BLaER1 treated with 17β-estradiol and CSF1 and Interleukin-3, amounts not matched to agents 10 nM and 100 nM (cell line): ENCODE results near the gene C1D.

Experiments used
- H3K27ac ChIP-seq, 11 experiments: shearing (Covaris generic); formaldehyde crosslinking; 2 replicates each; pipeline ENCODE4 v1.8.1; 2022
- H3K27me3 ChIP-seq, 11 experiments: shearing (Covaris generic); formaldehyde crosslinking; 2 replicates each; pipeline ENCODE4 v1.8.1; 2022
- H3K36me3 ChIP-seq, 11 experiments: shearing (Covaris generic); formaldehyde crosslinking; 2 replicates each; pipeline ENCODE4 v1.8.1; 2022
- H3K4me1 ChIP-seq, 10 experiments: shearing (Covaris generic); formaldehyde crosslinking; 2 replicates each; pipeline ENCODE4 v1.8.1; 2022
- H3K4me2 ChIP-seq, 11 experiments: shearing (Covaris generic); formaldehyde crosslinking; 2 replicates each; pipeline ENCODE4 v1.8.1; 2022
- H3K4me3 ChIP-seq, 10 experiments: shearing (Covaris generic); formaldehyde crosslinking; 2 replicates each; pipeline ENCODE4 v1.8.1; 2022
- H3K9ac ChIP-seq, 11 experiments: shearing (Covaris generic); formaldehyde crosslinking; 2 replicates each; pipeline ENCODE4 v1.8.1; 2022
- H3K9me3 ChIP-seq, 11 experiments: shearing (Covaris generic); formaldehyde crosslinking; replicated peaks in 1 of 11; 2 replicates each; pipeline ENCODE4 v1.8.1; 2022
- H4K20me1 ChIP-seq, 11 experiments: shearing (Covaris generic); formaldehyde crosslinking; 2 replicates each; pipeline ENCODE4 v1.8.1; 2022
- Cebpa-rat ChIP-seq, 11 experiments: shearing (Covaris generic); IDR thresholded peaks; 2 replicates each; pipeline ENCODE4 v1.8.1; 2022

The C1D gene, protein sequence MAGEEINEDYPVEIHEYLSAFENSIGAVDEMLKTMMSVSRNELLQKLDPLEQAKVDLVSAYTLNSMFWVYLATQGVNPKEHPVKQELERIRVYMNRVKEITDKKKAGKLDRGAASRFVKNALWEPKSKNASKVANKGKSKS

DNA sequence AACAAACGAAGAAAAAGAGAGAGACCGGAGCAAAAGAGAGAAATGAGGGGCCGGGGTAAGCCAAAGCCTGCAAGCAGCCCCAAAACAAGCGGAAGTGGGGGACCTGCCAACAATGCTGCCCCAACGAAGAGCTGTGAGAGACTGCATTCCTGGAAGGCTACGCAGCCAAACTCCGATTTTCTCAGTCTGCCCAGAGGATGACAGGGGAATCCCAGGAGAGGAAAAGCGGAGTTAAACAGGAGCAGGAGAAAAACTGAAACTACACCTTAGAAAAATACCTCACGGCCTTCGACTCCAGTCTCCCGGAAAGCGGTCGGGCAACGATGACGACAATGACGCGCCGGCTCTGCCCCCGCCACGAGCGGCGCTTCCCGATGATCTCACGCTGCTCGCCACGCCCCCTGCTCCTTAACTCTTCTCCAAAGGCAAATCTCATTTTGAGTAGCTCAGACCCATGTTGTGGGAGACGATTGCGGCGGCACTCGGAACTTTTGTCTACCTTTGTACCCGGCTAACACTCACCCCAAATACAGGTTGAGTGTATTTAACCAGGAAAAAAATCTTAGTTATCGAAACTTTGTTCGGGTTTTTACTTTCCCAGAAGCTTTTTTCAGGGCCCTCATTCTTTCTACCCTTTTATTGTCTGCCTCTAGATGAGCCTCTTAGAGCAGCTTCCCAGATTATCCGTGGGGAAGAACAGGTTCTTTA lies at the start of gene C1D:
Gene C1D, minus strand, starts transcription at position 325 of the 708 bp plus-strand sequence. CDS start 15,694 bp downstream, outside the sequence.
- Histone ChIP-seq H3K27me3 (no peaks in the 10 kb centered on the region), H3K4me1 (peaks cover 8 to 48% (median 16%) of the 10 kb centered on the region in 10 experiments), H4K20me1 (peaks cover 15 to 33% (median 21%) of the 10 kb centered on the region in 11 experiments; a peak in 20 of 22 replicates), H3K4me3 (peak within 1 kb of the TSS; percentile 74 to 86 (median 81)), H3K4me2 (peak within 1 kb of the TSS; percentile 68 to 92 (median 89)), H3K36me3 (peaks cover 0 to 12% (median 3%) of the 10 kb centered on the region in 11 experiments; a peak in 2 of 22 replicates), H3K9ac (peak within 1 kb of the TSS; percentile 81 to 95 (median 90)), H3K9me3 (no peaks in the 10 kb centered on the region), H3K27ac (peak within 1 kb of the TSS; percentile 83 to 95 (median 90))
- no peak for TF ChIP-seq Cebpa-rat (IDR thresholded peaks at IDR 0.05)

DNA sequence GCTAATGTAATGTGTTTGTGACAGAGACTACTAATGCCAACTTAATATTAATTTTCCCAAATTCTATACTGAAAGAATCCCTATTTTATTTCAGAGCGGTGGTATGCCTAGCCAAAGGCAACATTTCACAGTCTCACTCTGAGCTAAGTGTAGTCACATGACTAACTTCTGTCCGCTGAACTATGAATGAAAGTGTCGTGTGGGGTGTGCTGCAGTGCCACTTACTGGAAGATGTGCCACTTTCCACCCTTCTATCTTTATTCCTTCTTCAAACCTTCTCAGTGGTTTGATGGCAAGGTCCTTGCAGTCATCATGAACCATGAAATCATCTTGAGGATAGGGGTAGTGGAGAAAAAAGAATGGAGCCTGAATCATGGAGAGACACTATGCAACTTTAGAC lies 47.3 kb upstream of the C1D start:
- Histone ChIP-seq H3K9me3 (peaks cover 17 to 18% (median 18%) of the 10 kb centered on the region in 11 experiments), H4K20me1 (no peaks in the 10 kb centered on the region), H3K4me2 (no peak overlapping the region), H3K9ac (no peak overlapping the region), H3K27ac (no peak overlapping the region), H3K36me3 (peaks cover 0 to 3% (median 0%) of the 10 kb centered on the region in 11 experiments; a peak in 3 of 22 replicates), H3K4me3 (no peak overlapping the region), H3K4me1 (no peaks in the 10 kb centered on the region), H3K27me3 (no peaks in the 10 kb centered on the region)
- no peak for TF ChIP-seq Cebpa-rat (IDR thresholded peaks at IDR 0.05)

DNA sequence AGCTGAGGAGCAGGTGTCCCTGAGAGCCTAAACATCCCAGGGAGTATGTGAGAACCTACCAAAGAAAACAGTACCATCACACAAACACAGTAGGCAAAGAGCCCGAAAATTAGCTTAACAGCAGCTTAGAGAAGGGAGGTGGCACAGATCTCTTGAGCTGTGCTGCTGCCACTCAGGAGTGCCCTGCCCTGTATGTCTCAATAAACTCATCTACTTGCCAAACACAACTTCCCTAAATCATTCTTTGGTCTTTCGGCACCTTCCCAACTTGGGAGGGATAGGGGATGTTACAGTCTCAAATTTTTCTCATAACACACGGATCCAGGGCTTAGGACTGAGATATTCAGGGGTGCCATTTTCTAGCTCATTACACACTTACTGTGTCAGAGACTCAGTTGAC lies 45.3 kb upstream of the C1D start:
- no peaks in the 10 kb centered on the region for H4K20me1 ChIP-seq
- no peak overlapping the region for H3K4me3 ChIP-seq
- TF ChIP-seq Cebpa-rat (IDR thresholded peaks at IDR 0.05): no peak
- peaks cover 0 to 3% (median 0%) of the 10 kb centered on the region in 11 experiments; a peak in 3 of 22 replicates for H3K36me3 ChIP-seq
- H3K9me3 ChIP-seq: peaks cover 23 to 28% (median 25%) of the 10 kb centered on the region in 11 experiments
- no peaks in the 10 kb centered on the region for H3K27me3 ChIP-seq
- no peak overlapping the region for H3K4me2 ChIP-seq
- no peak overlapping the region for H3K9ac ChIP-seq
- H3K4me1 ChIP-seq: peaks cover 0 to 6% (median 0%) of the 10 kb centered on the region in 10 experiments; a peak in 4 of 20 replicates
- H3K27ac ChIP-seq: no peak overlapping the region

DNA sequence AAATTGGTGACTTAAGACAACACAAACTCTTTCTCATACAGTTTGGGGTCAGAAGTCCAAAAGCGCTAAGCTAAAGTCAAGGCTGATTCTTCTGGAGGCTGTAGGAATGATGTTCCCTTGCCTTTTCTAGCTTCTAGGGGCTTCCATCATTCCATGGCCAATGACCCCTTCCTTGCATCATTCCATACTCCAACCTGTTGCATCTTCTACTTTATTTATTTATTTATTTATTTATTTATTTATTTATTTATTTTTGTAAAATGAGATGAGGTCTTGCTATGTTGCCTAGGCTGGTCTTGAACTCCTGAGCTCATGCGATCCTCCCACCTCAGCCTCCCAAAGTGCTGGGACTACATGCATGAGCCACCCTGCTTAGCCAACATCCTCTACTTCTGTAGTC lies 44.7 kb upstream of the C1D start:
- peaks cover 23 to 28% (median 25%) of the 10 kb centered on the region in 11 experiments for H3K9me3 ChIP-seq
- H3K4me1 ChIP-seq: peaks cover 0 to 9% (median 0%) of the 10 kb centered on the region in 10 experiments; a peak in 4 of 20 replicates
- no peak overlapping the region for H3K4me3 ChIP-seq
- H4K20me1 ChIP-seq: no peaks in the 10 kb centered on the region
- H3K27ac ChIP-seq: no peak overlapping the region
- H3K36me3 ChIP-seq: peaks cover 0 to 3% (median 0%) of the 10 kb centered on the region in 11 experiments; a peak in 3 of 22 replicates
- H3K27me3 ChIP-seq: no peaks in the 10 kb centered on the region
- H3K9ac ChIP-seq: no peak overlapping the region
- H3K4me2 ChIP-seq: no peak overlapping the region
- TF ChIP-seq Cebpa-rat (IDR thresholded peaks at IDR 0.05): no peak

DNA sequence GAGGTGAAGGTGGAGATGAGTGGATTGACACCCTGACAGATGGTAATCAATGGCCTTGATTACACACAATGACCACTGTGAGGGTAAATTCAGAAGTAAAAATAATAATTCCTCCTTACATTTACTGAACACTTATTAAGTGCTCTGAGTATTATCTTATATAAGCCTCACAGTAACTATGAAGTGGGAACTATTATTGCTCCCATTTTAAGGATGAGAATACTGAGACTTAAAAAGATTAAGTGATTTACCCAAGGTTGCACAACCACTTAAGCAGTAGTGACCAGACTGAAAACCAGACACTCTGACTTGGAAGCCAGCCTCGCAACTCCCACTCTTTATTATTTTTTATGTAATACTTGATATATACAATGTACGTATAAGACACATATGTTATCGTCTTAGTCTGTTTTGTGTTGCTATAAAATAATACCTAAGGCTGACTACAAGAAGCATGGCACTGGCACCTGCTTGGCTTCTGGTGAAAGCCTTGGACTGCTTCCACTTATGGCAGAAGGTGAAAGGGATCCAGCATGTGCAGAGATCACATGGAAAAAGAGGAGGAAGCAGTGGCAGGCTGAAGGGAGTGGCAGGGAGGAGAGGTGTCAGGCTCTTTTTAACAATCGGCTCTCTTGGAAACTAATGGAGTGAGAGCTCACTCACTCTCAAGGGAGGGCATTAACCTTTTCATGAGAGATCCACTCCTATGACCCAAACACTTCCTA lies 41.5 kb upstream of the C1D start:
- Histone ChIP-seq H4K20me1 (no peaks in the 10 kb centered on the region), H3K9ac (no peak overlapping the region), H3K4me2 (no peak overlapping the region), H3K36me3 (peaks cover 0 to 3% (median 0%) of the 10 kb centered on the region in 11 experiments; a peak in 3 of 22 replicates), H3K4me3 (no peak overlapping the region), H3K27me3 (no peaks in the 10 kb centered on the region), H3K9me3 (peaks cover 23 to 31% (median 26%) of the 10 kb centered on the region in 11 experiments), H3K4me1 (peaks cover 11 to 21% (median 17%) of the 10 kb centered on the region in 10 experiments), H3K27ac (no peak overlapping the region)
- TF ChIP-seq Cebpa-rat (IDR thresholded peaks at IDR 0.05): no peak

DNA sequence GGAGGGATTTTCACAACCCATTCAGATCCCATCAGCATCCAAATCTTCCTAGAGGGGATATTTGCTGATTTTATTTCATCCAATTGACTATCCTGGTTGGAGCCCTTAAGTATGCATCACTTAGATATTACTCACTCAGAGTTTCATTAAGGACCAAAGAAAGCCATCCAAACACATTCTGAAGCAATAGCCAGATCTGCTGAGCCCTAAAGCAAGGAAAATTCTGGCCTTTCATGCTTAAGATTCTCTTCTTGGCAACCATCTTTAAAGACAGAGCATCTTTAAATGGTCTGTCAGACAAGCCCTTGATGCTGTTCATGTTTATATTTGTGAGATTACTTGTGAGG lies 40.9 kb upstream of the C1D start:
- Histone ChIP-seq H3K27ac (no peak overlapping the region), H3K9ac (no peak overlapping the region), H3K4me1 (peaks cover 11 to 23% (median 19%) of the 10 kb centered on the region in 10 experiments), H3K9me3 (peaks cover 23 to 36% (median 26%) of the 10 kb centered on the region in 11 experiments), H3K4me2 (peak overlapping the region in 5 of 11 experiments; percentile 0 to 19 (median 9); a peak in 2 of 22 replicates), H3K36me3 (peaks cover 0 to 3% (median 0%) of the 10 kb centered on the region in 11 experiments; a peak in 3 of 22 replicates), H3K27me3 (no peaks in the 10 kb centered on the region), H3K4me3 (no peak overlapping the region), H4K20me1 (no peaks in the 10 kb centered on the region)
- TF ChIP-seq Cebpa-rat (IDR thresholded peaks at IDR 0.05): no peak

DNA sequence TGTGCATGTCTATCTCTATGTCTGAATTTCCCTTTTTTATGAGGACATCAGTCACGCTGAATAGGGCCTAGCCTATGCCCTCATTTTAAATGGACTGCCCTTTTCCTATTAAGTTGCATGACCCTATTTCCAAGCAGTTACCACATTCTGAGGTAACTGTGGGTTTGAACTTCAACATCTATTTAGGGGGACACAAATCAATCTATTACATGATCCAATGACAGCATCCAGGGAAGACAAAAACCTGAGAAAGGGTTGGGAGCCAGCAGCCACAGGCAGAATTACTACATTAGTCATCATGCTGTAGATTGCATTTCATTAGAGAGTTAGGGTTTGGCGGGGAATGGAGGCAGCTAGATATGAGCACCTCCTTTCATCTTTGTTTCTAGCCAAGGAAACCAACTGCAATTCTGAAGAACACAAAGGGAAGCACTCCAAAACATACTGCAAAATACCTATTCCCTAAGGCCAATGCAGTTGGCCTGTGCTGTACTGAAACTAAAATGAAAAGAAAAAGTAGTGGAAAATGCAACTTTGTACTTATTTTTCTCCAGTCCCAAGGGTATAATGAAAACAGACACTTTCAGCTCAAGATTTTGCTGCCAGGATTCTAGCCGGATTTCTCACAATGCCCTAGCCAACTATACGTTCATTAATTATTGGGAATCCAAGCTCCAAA lies 40.4 kb upstream of the C1D start:
- TF ChIP-seq Cebpa-rat (IDR thresholded peaks at IDR 0.05): no peak
- Histone ChIP-seq H4K20me1 (no peaks in the 10 kb centered on the region), H3K9me3 (peaks cover 23 to 36% (median 26%) of the 10 kb centered on the region in 11 experiments), H3K4me2 (peak overlapping the region in 5 of 11 experiments; percentile 0 to 19 (median 9); a peak in 3 of 22 replicates), H3K9ac (no peak overlapping the region), H3K27me3 (no peaks in the 10 kb centered on the region), H3K4me1 (peaks cover 11 to 23% (median 19%) of the 10 kb centered on the region in 10 experiments), H3K36me3 (peaks cover 0 to 3% (median 0%) of the 10 kb centered on the region in 11 experiments; a peak in 3 of 22 replicates), H3K4me3 (no peak overlapping the region), H3K27ac (no peak overlapping the region)

DNA sequence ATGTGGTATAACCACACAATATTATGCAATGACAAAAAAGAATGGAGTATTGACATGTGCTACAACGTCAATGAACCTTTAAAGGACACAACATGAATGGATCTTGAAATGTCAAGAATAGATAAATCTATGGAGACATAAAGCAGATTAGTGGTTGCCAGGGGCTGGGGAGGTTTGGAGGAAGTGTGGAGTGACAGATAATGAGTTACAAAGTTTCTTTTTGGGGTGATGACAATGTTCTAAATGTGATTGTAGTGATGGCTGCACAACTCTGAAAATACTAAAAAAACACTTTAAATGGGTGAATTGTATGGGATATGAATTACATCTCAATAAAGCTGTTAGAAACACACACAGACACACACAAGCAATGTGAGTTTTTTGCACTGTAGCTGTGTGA lies 37.4 kb upstream of the C1D start:
- H3K9ac ChIP-seq: no peak overlapping the region
- H3K4me3 ChIP-seq: no peak overlapping the region
- no peak for TF ChIP-seq Cebpa-rat (IDR thresholded peaks at IDR 0.05)
- H3K4me2 ChIP-seq: peak overlapping the region in 8 of 11 experiments; percentile 42 to 64 (median 57); a peak in 14 of 22 replicates
- H3K27me3 ChIP-seq: no peaks in the 10 kb centered on the region
- H3K4me1 ChIP-seq: peaks cover 11 to 23% (median 19%) of the 10 kb centered on the region in 10 experiments
- H4K20me1 ChIP-seq: no peaks in the 10 kb centered on the region
- no peak overlapping the region for H3K27ac ChIP-seq
- H3K9me3 ChIP-seq: peaks cover 7 to 19% (median 10%) of the 10 kb centered on the region in 11 experiments
- no peaks in the 10 kb centered on the region for H3K36me3 ChIP-seq
